Left renal cortex interstitium (tissue), 4 donors: Measurements from ENCODE around the gene KCNQ4. TPM values are rescaled to one million over a fixed set of nuclear protein-coding genes. Genes with fewer than 3 reads are reported as not detected.

Experiments used
- DNase-seq, 4 donors: peaks; one replicate each; pipeline ENCODE4 v3.0.0-alpha.2; 2013; ENCODE audit warnings: low read depth in 4 of 4, low spot score in 2 of 4, missing footprints in 1 of 4
- polyA plus RNA-seq, 4 donors: library from polyadenylated mRNA; unstranded; fragments of 120-200 nt; gene quantifications; one replicate each; pipeline ENCODE4 v1.2.1, GENCODE V29; 2013; ENCODE audit not compliant: insufficient read length in 4 of 4

KCNQ4 gene
- polyA plus RNA-seq, 4 donors, result 1.2 to 3.1 (median 2.0) TPM

DNA sequence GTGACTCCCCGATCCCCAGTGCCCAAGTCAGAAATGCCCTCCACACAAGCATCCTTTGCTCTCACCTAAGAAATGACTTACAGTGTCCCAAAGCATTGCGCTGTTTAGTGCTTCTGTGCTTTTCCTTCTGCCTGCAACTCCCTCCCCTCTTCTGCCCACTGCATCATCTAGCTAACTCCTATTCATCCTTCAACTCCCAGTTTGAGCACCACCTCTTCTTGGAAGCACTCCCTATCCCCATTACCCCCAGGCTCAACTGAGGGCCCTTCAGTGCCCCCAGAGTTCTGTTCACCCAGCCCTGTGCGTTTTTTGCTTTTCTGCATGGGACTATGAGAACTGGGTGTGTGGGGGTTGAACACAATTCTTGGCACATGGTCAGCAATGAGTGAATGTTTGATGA, 10.0 kb downstream of the KCNQ4 start:
- DNase-seq, result no peak

DNA sequence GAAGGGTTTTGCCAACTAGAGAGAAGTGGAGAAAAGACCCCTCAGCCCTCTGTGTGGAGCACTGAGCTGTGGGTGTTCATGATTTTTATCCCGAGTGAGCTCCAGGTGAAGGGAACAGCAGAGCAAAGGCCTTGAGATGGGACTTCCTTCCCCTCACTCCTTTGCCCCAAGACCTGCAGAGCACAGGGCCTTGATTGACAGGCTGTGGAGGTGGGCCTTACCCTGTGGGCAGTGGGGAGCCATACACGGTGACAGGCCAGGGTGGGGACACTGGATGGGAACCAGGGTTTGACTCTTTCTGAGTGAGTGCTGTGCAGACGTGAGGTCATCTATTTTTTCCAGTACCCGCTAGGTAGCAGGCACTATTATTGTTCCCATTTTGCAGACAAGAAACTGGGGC, 10.5 kb downstream of the KCNQ4 start:
- no peak for DNase-seq

DNA sequence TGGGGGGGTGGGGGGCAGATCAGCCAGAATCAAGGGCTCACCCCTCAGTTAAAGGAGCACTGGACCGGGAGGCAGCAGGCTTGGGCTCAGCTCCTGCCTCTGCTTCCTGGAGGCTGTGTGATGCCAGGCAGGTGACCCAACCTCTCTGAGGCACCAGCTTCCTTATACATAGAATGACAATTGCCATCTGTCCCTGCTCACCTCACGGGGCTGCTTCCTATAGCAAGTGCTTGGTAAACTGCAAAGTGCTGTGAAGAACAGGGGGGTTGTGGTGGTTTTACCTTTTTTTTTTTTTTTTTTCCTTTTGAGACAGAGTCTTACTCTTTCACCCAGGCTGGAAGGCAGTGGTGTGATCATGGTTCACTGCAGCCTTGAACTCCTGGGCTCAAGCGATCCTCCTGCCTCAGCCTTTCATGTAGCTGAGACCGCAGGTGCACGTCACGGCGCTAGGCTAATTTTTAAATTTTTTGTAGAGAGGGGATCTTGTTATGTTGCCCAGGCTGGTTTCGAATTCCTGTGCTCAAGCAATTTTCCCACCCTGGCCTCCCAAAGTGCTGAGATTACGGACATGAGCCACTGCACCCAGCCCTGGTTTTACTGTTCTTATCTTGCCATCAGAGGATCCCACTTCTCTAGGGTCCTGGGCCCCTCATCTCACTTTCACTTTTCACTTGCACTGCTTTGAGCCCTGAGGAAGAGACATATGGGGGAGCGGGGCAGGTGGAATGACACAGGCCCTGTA, 11.6 kb downstream of the KCNQ4 start:
- no peak for DNase-seq

DNA sequence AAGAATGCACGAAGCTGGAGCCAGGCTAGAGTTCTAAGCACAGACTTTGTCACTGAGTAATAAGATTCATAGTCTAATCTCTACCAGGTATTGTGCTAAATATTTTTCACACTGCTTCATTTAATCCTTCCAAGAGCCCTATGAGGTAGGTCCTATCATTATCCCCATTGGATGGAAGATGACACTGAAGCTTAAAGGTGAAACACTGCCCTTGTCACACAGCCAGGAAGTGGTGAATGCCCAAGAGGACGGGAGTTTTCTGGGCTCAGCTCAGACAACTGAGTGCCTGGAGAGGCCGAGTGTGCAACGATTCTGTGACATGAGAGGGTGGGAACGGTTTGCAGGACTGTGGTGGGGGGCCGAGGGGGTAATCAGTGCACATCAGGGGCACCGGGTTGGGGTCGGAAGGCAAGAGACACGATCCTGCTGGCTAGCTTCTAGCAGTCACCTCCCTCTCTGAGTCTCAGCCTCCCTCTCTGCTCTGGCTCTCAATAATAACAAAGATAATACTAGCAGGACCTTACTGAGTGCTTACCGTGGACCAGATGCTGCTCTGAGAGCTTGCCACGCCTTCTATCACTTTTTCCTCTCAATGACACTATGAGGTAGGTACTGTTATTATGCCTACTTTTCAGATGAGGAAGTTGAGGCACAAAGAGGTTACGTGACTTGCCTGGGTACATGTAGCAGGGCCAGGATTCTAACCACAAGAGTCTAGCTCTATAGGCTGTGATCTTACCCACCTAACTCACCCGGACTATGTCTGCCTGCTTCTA, 12.4 kb downstream of the KCNQ4 start:
- no peak for DNase-seq

DNA sequence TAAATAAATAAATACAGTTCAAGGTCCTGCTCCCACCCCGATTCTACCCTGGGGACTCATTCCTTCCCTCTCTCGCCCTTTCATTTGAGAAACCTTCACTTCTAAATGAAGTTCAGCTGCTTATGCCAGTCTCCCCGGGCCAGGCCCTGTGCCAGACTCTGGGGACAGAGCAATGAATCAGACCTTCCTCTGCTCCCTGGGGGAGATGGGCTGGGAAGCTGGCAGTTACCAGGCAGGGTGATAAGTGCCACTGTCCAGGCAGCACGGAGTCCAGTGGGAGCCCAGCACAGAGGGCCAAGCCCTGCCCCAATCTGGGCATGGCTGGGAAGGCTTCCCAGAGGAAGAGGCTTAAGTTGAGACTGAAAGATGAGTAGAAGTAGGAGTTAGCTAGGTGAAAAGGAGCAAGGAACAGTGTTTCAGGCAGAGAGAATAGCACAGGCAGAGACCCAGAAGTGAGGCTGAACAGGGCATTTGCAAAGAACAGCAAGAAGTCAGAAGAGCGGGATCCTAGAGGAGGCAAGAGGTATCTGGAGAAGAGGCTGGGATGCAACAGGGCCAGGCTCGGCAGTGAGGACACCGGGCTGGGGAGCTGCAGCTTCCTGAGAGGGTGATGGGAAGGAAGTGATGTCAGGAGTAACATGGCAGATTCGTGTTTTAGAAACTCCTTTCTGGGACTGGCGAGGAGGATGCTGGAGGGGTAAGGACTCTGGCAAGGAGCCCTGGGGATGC, 13.5 kb downstream of the KCNQ4 start:
- no peak for DNase-seq

DNA sequence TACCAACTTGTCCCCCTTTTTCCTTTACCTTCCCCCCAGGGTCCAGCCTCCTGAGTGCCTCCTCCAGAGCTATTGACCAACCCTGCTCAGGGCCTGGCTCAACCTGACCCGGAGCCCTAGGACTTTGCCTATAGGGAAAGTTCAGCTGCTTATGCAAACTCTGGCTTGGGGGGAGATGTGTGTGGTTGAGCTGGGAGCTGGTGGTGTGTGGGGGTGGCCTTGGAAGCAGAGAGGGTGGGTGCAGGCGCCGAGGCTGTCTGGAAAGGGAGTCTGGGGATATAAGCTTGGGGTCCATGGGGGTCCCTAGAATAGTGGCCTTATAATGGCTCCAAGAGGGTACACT, 14.1 kb downstream of the KCNQ4 start:
- no peak for DNase-seq

DNA sequence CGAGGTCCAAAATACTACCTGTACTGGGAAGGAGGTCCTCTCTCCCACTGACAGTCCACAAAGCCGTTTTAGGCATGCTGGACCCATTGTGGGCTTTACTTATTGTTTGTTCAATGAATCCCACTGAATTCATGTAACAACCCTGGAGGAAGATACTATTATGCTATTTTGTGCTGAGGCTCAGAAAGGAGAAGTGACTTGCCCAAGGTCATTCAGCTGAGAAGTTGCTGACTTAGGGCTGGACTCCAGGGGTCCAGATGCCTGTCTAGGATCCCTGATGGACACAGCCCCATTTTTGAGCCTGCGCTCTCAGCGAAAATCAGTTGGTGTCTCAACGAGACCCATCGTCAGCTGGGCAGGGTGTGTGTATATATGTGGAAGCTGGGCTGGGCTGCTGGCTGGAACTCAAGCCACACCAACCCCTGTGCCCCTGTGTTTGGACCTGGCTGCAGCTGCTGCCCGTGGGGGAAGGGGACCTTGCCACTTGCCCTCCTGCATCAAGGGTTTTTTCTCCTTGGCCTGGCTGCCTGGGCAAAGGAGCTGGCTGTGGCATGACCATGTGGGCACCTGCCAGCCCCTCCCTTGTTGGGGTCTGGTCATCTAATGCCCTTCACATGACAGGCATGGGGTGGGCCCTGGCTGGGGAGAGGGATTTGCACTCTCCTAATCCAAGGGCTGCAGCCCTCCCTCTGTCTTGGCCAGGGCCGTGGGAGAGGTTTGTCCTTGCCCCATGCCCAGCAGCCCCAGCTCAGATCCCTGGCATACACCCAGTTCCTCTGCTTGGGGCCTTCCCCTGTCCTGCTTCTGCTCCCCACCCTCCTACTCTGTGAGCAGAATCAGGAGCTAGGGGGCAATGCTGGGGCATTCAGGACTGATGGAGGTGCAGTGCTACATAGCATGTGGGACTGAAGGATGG, 15.0 kb downstream of the KCNQ4 start:
- no peak for DNase-seq

DNA sequence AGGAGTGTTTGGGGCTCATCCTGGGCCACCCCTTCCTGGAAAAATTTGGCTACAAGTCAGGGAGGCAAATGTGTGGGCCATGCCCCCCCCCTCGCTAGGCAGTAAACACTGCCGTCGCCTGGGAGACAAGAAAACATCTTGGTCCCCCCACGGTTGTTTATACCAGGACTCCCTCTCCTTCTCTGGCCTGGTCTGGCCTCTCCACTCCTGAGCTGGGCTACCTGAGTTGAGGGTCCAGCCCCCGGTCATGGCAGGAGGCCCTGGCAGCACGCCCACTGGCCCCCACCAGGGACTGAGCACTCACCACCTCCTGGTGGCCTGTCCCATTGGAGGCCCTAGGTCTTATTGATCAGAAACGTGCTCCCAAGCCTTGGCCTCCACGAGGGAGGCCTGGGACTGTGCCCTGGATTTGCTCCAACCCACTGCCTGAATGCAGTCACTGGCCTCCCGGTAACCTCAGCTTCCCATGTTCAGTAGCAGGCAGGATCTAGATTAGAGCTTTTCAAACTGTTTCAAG, 15.8 kb downstream of the KCNQ4 start:
- DNase-seq, result no peak

DNA sequence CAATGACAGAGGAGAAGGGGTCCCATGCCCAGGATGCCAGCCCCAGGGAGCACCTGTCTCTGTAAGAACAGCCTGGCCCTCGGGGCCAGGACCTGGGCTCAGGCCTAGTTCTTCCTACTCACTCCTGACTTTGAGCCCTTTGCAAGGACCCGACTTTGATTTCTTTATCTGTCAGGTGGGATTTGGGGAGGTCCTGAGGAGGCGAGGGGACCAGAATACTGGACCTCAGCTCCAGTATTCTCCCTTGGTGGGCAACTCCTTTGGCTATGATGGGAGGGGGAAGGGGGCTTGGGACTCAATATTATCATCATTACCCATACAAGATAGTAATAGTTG, 18.1 kb downstream of the KCNQ4 start:
- DNase-seq, result no peak

DNA sequence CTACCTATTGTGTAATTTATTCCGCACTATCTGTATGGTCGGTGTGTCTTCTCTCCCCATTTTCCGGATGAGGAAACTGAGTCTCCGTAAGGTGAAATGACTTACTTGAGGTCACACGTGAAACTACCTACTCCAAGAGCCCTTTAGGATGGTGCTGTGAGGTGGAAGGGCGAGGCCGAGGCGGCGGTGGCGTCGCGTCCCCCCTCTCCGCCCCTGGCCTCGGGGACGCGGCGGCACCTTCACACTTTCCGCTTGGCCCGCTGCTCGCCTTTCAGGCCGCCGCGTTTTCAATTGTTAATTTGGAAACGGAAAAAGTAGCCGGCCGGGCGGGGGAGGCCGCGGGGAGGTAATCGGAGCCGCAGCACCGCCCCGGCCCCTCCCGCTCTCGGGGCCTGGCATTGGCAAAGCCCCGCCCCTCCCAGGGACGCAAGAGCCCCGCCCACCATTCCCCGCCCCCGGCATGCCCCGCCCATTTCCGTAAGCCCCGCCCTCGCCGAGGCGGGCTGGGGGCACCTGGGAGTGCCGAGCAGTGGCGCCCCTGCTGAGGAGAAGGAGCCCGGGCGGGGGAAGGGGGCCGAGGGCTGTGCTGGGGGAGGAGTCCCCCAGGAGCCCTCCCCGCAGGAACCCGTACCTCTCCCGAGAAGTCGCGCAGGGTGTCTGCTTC, 18.6 kb downstream of the KCNQ4 start:
- DNase-seq, result peak in 2 of 4 donors; percentile 61 to 64

DNA sequence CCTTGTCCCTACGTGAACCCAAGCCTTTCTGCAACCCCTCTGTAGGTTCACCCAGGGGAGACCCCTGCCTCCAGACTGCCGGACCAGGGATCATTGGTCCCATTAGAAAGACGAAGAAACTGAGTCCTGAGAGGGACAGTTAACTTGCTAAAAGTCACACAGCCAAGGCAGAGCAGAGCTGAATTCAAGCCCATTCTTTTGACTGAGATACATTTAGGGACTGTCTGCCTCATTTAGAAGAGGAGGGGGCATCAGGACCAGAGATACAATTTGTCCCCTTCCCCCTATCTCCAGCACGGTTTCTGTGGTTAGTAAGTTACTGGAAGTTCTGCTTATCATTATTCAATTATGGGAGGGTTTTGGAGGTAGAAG, 19.1 kb downstream of the KCNQ4 start:
- no peak for DNase-seq

DNA sequence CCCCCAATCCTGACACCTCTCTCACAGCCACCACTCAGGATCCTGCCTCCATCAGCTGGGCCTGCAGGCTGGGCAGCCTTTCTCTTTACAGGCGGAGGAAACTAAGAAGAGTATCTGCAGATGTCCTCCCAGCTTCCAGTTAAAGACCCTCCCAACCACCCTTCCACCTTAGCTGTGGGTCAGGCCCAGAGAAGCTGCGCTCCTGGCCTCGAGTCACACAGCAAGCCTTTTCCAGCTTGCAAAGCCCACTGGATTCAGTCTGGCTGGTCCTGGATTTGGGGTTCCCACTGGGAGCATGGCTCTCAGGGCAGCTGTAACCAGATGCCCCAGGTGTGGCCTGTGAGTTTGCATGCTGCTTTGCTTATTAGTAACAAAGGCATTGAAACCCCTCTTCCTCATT, 19.9 kb downstream of the KCNQ4 start:
- DNase-seq, result no peak

DNA sequence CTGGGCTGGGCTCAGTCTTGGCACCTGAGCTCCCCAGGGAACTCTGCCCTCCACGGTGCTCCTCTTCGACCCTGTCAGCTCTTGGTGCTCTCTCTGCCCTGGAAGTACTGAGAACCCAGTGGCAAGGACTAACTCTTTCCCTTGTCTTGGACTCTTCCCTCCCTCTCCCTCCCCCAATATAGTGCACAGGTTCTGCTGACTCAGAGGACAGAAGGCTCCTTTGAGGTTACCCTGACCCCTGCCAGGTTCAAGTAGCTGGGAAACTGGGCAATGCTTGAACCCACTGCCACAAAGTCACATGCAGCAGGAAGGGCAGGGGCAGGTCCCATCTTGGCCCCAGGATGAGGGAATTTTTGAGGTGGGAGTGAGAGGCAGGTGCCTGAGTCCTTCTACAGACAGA, 20.3 kb downstream of the KCNQ4 start:
- no peak for DNase-seq

DNA sequence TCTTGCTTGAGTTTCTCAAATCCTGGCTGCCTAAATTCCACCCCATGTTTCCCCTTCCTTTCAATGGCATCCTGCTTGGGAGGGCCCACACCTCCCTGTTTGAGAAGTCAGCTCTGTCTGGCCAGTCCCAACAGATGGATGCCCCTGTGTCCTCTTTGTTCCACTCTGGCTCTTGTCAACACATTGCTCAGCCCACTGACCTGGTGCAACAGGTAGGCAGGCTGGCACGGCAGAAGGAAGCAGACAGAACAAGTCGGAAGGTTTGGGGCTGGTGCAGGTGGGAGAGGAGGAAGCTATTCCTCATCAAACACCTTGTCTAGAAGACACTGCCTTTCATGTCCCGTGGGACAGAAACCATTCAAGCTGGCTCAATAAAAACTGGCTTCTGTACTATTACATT, 22.7 kb downstream of the KCNQ4 start:
- no peak for DNase-seq

DNA sequence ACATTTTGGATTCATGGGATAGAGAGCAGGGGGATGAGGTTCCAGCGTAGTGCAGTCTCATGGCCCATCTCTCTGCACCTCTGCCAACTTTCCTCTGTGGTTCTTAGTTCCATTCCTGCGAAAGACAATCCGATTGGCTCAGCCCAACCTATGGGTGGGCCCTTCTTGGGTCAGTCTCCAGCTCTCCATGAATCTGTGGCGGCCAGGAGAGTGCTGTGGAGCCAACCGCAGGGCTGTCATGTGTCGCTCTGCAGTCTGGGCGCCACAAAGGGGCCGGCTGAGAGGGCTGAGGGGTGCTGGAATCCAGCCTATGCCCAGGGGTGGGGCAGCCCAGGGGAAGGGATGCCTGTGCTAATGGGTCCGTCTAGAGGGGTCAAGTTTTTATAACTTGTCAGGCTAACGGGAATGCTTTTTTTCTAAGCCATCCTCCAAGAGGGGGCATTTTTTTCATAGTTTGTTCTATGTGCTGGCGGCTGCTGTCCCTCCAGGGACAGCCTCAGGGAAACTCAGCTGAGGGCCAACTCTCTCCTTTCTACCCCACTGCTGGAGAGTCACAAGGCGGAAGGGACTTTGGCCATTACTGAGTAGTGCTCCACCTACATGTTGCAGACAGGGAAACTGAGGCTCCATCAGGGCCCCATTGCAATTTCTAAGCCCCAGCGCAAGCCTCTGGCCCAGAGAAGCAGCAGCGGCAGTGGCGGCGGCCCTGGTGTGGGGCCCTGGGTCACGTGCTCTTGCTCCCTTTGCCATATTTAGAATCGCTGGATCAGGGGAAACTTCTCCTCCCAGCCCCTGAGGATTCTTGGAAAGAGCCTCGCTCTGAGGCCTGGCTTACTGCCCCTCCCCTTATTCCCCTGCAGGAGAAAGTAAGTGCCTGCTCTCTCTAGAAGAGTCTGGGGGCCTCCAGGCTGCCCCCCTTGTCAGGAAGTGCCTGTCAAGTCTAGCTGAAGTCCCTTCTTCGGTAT, 23.4 kb downstream of the KCNQ4 start:
- no peak for DNase-seq

DNA sequence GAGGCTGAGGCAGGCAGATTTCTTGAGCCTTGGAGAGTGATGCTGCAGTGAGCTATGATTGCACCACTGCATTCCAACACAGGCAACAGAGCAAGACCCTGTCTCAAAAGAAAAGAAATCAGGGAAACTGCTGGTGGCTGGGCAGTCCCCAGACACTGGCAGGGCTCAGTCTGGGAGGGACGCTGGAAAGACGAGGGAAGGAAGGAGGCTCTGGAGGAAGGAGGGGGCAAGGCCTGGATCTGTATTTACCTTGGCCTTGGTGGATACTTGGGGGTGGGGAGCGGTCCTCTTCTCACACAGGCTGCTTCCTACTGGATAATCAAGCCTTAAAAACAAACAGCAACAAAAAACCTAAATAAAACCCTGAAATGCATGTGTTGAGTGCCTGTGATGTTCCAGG, 24.4 kb downstream of the KCNQ4 start:
- no peak for DNase-seq

DNA sequence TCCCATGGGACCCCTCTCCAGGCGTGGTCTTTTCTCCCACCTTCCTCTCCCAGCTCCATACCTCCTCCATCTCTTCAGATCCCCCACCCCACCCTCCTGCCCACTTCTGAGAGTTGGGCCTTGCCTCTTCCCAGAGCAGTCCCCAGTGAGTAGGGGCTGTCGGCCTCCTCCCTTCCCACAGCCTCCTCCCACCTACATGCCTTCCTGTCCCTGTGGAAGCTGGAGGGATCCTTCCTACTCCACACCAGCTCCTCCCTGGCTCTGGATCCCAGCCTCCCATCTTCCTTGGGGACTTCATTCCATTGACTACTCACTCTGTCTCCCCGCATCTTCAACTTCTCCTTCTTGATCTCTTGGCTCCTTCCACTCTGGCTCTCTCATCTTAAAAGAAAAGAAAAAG, 24.9 kb downstream of the KCNQ4 start:
- DNase-seq, result no peak

DNA sequence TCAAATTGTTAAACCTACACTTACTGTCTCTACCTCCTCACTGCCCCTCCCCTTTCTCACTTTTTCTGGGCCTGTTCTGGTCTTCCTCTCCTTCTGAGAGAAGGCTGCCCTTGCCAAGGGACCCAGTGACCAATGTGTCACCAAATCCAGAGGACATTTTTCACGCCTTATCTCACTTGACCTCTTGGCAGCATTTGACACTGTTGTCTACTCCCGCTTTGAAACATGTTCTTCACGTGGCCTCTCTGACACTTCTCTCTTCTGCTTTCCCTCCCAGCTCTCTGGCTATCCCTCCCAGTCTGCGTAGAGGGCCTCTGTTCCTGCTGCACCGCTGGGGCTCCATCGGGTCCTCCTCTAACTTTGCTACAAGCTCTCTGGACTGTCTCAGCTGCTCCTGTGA, 25.3 kb downstream of the KCNQ4 start:
- DNase-seq, result no peak

DNA sequence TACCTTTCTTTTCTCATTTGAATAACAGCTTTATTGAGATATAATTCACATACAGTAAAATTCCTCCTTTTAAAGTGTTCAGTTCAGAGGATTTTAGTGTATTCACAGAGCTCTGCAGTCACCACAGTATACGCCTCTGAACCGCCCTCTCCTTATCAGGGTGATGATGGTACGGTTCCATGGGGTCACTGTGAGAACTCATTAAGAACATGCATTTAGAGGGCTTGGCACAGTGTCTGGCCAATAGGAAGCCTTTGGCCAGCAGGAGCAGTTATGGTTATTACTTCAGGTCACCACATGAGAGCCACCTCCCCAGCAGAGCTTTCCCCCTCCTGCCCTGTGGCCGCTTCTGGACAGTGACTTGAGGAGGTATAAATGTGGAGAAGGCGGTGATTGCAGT, 27.3 kb downstream of the KCNQ4 start:
- no peak for DNase-seq
